Measurements from ENCODE around the gene RHBDL1.
"Not testable (repeated sequence)": the region's sequence is repeated elsewhere in the genome, so short reads cannot be mapped to it uniquely, and the experiment has no call there.

RHBDL1 gene

DNA sequence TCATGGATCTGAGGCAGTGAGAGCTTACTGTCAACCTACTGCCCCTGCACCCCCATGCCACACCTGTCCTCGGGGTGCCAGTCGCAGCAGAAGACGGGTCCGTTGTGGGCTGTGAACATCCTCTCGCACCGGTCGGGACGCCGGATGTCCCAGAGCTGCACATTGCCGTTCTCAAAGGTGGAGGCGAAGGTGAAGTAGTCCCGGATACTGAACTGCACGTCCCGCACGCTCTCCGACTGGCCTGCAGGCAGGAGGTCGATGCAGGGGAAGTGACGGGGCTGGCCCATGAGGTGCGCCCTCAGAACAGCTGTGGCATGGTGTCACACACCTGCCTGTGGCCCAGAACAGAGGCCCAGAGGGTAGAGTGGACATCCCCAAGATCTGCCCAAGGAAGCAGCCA lies 12.0 kb downstream of the RHBDL1 start:
- DNase-seq = no peak

DNA sequence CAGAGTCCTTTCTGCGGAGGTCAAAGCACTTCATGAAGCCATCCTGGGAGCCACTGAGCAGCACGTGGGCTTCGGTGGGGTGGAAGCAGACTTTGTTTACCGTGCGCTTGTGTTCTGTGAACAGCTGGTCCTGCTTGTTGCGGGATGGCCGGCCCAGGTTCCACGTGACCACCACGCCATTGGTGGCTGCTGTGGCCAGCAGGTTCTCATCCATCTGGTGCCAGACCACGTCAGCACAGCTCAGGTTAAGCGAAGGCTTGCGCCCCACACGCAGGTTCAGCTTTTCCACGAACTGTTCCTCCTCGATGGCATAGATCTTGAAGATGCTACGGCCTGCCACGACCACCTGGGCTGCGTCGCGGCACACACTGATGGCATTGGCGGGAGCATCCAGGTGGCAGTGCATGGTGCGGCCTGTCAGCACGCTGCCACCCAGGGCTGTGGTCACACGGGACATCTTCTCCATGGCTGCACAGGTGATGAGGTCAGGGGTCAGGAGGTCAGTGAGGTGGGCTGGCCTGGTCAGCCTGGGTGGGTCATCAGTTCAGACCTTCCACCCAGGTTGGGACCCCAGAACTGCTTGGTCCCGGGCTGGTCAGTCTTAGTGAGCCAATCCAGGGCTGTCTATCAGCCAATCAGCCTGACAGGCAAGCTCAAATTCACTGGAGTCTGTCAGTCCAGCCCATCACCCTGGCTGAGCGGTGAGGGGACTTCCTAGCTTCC lies 13.9 kb downstream of the RHBDL1 start:
- no peak for DNase-seq

DNA sequence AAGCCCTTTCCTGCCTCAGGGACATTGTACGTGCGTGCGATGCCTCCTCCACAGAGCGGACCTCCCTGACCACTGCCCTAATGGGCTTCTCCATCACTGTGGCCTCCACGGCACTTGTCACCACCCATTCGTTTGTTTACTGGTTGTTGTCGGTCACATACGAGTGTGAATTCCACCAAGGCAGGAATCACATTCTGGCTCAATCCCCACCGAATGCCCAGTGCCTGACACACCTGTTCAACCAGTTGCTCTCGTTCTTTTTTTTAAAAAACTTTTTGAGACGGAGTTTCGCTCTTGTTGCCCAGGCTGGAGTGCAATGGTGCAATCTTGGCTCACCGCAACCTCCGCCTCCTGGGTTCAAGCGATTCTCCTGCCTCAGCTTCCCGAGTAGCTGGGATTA lies 15.8 kb downstream of the RHBDL1 start:
- not testable (repeated sequence) for DNase-seq

DNA sequence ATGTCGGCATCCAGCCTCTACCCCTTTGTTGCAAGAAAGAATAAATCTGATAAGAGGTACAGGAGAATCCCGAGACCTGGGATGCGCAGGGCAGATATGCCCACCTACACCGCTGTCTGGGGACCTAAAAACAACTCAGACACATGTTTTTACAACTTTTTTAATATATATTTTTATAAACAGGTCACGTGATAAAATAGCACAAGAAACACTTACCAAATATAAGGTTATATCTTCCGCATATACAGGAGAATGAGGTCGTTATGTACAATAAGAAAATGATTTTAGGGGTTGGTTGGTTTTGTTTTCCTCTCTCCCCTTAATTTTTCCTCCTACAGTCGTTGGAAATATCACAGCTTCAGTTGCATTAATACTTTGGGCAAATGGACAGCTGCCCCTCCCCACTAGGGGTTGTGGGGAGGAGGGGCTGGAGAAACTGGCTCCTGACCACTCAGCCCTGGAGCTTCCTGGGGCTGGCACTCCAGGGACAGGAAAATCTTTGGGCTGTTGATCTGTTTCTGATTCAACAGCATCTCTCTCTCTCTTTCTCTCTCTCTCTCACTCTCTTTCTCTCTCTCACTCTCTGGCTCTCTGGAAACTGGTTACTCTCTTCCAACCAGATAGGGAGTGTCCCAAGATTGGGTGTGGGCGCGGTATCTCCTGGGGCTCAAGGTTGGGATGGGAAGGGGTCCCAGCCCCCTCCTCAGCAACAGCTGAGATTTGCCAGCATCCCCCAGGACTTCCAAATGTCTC lies 17.1 kb downstream of the RHBDL1 start:
- no peak for DNase-seq

DNA sequence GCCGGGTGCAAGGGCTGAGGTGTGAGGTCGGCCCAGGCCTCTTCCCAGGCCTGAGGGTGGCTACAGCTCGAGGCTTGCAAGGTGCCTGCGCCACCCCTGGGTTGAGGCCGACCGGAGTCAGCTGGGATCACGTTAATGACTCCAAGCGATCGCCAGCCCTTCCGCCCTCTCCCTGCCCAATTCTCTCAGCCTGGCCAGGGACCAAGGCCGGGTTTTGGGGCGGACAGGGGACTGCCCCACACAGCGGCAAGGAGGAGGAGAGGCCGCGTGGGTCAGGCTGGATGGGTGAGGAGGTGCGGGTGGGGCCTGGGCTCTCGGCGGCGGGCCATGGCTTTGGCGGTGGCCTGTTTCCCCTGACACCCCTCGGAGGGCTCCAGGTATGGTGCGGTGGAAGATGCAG lies 17.9 kb downstream of the RHBDL1 start:
- no peak for DNase-seq

DNA sequence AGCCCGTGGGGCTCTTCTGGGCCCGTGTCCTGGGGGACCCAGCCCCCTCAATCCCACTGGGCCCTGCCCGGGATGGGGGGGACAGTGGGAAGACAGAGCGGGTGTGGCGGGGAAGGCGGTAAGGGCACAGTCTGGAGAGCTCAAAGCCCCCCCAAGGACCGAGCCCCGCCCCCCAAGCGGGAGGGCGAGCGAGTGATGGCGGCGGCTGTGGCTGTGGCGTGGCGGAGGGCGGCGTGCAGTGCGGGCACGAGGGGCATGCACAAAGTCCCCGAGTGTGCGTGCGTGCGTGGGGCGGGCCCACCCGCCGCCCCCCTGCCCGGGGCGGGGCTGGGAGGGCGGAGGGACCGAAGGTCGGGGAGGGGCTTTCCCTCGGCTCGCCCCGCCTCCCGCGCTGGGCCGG lies 18.3 kb downstream of the RHBDL1 start:
- DNase-seq = no peak

DNA sequence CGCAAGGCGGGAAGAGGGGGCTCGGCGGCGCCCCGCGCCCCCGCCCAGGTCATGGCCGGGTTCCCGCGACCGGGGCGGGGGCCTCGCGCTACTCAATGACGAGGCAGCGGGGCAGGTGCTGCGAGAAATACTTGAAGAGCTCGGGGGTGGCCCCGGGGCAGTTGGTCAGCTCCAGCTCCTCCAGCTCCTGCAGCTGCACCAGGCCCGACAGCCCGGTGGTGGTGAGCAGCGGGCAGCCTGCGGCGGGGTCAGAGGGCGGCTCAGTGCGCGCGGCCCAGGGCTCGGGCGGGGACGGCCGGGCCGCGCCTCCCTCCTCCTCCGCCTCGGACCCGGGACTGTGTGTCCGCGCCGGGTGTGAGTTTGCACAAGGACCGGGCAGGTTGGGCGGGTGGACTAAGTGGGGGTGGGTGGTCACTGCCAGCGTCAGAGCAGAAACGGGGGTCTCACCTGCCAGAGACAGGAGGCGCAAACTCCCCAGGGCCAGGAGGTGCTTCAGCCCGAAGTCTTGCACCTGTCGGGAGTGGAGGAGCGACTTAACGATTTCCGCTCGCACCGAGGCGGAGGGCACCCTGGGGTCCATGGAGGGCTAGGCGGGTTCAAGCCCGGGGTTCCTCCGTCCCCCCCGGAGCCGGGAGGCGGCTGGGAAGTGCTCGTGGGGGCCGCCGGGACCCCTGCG lies 18.9 kb downstream of the RHBDL1 start:
- DNase-seq = no peak

DNA sequence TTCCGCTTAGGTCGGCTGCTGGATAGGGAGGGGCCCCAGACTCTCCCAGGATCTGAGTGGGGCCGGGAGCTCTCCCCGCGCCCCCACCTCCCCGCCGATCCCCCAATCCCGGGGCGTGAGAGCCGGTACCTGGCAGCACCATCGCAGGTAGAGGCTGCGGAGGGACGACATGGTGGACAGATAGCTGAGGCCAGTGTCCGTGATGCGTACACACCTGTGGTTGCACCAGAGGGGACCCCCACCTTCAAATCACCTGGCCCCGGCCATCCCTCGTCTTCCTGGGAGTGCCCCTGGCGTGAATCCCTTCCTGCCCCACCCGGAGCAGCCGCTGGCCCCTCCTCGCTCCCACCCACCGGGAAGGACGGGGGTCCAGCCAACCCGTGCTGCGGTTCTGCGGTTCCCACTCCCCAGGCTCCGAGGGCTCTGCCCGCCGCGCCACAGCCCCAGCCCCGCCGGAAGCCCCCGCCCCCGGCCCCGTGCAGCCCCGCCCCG lies 19.4 kb downstream of the RHBDL1 start:
- DNase-seq = no peak

DNA sequence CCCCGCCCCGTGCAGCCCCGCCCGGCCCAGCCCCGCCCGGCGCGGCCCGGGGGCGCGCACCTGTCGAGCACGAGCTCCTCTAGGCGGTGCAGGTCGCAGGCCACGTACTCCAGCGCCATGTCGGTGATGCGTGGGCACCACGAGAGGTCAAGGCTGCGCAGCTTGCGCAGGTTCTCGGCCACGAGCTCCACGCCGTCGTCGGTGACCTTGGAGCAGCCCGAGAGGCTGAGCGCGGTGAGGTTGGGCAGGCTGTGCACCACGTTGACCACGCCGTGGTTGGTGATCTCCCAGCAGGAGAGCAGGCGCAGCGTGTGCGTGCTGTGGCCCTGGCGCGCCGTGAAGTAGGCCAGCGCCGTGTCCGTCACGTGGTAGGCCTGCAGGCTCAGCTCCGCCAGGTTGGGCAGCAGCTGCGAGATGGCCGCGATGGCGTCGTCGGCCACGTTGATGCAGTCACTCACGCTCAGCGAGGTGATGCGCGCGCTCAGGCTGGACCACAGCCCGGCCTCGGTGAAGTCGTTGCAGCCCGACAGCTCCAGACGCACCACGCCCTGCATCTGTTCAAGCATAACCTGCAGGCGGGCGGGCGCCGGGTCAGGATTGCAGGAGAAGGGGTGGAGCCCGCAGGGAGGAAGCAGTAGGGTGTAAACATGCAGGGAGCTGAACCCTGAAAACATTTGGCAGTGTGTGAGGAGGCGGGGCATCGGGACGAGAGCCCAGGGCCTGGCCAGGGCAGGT lies 20.1 kb downstream of the RHBDL1 start:
- DNase-seq = no peak

DNA sequence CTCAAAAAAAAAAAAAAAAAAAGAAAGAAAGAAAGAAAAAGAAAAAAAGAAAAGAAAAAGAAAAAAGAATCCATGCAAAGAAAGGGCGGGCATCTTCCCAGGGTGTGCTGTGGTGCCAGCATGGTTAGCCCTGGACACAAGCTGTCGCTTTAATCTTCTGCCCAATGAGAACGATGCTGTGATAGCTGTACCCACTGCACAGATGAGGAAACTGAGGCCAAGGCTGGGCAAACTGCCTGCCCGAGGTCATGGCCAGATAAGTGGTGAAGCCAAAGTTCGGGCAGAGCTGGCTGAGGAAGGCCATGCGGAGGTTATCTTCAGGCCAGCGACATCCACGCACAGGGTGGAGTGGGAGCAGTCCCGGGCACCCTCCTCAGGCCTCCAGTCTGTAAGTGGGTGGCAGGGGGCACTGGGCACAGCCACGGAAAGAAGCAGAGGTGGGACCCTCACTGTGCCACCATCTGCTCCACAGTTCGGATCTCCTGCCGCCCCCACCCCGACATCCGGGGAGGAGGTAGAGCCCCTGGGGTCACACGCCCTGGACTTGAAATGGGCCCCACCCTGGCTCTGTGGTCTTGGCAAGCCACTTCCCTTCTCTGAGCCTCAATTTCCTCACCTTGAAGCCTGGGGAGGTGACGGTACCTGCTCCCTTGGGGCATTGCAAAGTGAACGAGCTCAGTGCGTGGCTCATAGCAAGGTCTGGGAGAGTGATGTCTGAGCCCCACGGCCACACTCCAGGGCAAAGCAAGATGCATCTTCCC lies 23.6 kb downstream of the RHBDL1 start:
- no peak for DNase-seq

DNA sequence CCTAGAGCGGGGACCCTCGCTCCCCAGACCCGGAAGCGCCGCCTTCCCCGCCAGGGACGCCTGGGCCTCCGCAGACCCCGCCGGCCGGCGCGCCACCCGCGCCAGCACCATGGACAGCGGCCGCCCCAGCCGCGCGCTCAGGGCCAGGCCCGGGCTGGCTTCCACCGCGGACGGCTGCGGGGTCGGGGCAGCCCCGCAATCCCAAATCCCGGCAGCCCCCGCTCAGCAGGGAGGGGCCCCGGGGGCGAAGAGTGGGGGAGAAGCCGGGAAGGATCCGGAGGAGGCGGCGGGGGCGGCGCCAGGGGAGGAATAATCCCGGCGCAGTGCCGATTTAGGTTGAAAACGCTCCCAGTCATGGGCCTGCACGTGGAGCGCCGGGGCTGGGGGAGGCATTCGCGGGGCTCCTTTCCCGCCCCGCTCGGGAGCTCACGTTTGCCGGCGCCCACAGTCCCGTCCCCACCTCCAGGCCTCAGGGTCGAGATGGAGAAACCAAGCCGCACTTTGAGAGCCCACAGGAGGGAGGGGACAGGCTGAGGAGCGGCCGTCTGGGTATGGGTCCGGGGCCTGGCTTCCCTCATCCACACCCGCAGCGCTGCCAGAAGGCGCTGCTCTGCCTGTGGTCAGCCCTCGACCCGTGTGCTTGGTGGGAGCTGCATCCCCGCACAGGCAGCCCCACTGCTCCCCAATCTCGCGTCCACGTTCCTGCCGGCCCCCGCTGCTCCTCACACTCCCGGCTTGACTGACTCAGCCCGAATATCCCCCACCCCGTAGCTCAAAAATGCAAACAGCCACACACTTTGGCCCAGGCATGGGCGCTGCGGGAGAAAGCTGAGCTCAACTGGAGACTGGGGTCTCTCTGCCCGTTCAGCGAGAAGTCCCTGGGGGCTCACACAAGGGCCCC lies 25.5 kb downstream of the RHBDL1 start:
- DNase-seq = no peak

DNA sequence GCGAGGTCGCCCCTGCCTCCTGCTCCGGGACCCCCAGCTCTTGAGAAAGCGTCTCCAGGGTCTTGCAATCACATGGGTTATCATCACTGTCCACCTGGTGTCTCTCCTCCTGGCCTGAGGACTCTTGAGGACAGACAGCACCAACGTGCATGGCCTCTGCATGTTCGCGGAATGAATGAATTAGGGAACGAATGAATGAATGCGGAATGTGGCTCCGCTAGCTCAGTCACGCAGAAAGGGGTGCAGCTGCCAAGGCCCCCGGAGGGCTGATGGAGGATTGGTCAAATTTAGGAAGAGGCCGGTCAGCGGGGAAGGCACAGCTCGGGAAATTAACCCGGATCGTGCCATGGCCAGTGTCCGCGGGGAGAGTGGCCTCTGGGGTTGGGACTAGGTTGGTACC lies 26.9 kb downstream of the RHBDL1 start:
- DNase-seq = no peak

DNA sequence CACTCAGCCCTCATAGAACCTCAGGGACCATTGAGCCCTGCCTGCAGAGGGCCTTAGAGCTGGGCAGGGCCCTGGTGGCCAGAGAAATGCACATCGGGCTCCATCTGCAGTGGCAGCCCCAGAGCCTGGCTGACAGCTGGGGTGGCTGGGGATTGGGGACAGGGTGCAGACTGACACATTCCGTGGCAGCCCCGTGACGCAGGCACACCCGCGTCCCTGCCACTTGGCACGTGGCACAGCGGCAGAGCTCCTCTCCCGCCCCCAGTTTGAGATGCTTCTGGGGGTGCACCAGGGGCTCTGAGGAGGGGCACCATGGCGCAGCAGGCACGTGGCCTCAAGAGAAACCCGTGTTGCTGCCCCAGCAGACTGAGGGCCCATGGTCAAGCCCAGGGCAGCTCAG lies 27.9 kb downstream of the RHBDL1 start:
- DNase-seq = no peak

DNA sequence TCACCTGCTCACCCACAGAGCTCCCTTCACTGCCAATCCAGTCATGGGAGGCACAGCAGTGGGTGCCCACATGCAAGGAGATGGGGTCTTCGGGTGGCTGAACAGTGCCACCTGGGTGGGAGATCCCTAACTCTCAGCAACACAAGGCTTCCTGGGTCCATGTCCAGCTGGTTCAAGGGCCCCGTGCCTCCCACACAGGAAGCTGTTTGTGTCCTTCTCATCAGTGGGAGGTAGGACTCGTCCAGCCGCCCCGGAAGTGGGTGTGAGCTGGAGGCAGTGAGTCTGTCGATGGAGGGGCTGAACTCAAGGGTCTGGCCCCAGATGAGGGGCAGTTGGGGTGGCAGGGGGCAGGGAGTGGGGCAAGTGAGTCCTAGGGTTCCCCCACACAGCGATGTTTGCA lies 28.6 kb downstream of the RHBDL1 start:
- no peak for DNase-seq

DNA sequence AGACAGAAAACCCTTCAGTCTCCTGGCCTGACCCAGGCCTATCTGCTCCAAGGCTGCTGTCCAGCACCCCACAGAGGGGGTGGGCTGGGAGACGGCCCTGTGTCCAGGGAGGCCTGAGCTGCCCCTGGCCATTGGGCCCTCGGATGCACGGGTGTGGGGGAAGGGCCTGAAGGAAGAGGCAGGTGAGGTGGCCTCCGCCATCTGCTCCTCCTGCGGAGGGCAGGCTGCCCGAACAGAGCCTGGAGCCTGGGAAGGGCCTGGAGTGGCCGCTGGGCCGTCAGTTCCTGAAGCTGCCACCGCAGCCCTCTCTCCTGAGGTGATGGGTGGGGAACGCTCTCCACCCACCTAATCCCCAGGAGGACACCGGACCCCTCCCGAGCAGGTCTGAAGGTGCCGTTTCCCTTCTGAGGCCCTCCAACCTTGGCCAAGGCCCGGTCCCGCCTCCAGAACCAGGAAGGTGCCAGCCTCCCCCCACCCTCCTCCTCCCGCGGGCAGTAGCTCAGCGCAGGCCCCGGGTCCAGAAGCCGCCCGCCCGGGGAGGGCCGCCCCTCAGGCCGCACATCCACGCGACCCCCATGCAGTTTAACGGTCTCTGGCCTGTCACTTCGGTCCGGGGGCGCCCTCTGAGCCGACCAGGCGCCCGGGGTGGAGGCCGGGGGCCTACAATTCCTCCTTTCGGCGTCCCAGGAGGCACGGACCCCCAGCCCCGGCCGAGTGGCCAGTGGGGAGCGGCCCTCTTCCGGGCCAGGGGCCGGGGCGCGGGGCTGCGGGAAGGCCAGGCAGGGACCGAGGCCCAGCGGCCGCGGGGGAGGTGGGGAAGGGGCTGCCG lies 29.3 kb downstream of the RHBDL1 start:
- no peak for DNase-seq

DNA sequence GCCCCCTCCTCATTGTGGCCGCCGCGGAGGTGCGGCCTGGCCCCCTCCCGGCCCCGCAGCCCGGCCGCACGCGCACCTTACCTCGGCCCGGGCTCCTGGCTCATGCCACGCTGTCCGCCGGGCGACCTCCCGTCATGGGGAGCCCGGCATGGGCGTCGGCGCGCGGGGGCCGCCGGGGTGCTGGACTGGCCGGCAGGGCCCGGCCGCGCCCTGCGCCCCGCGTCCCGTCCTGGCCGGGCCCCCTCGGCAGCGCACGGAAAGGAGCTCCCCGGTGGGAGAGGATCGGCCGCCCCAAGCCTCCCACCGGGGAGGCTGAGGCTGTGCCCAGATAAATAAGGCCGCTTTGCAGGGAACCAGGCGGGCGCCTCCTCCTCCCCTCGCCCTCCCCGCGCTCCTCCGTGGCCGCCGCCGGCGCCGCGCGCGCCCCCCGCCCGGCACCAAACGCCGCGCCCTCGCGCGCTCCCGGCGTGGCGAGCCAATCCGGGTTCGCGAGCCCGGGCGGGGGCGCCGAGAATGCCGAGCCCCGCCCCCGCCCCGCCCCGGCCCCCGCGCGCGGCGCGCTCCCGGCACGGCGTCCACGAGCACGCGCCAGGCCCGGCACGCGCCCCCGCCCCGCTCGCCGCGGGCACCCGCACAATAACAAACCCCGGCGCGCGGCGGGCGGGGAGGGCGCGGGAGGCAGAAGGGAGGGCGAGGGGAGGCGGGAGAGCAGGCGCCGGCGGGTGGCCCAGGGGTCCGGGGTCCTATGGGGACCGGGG lies 30.1 kb downstream of the RHBDL1 start, which contains the start of gene FBXL16:
TSS of gene FBXL16 (minus strand) at position 371 of the 758 bp plus-strand sequence. CDS start 8,396 bp downstream, outside the sequence.
- DNase-seq = peak in 1 of 2 experiments; percentile 87

DNA sequence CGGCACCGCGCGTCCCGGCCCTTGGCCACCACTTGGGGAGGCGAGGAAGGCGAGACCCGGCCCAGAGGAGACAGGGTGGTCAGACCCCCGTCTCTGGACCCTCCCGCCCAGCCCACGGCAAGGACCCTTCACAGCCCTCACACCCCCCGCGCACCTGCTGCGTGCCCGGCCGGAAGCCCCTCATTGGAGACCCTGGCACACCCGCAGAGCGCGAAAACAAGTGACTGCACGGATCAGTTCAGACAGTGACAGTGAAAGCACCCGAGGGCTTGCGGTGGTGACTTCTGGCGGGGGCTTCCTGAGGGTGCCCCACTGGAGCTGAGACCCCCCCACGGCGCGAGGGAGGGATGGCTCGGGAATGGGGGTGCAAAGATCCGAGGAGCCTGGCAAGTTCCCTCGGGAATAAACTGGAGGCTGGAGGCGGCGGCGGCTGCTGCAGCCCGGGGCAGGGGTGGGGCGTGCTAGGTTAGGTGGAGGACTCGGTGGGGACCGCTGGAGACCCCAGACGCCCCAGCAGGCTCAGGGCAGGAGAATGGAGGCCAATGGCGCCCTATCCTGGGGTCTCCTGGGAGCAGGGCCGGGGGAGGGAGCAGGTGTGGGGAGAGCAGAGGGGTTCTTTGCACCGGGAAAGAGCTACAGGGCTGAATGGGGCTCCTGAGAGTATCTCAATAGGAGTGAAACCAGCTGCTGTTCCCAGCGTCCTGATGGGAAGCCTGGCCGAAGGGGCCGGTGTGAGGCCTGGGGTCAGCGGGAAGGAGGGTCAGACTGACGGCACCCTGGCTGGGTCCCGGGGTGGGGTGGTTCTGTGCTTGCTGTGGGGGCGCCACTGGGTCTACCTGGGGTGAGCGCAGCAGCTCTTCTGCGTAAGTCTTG lies 31.0 kb downstream of the RHBDL1 start:
- no peak for DNase-seq

DNA sequence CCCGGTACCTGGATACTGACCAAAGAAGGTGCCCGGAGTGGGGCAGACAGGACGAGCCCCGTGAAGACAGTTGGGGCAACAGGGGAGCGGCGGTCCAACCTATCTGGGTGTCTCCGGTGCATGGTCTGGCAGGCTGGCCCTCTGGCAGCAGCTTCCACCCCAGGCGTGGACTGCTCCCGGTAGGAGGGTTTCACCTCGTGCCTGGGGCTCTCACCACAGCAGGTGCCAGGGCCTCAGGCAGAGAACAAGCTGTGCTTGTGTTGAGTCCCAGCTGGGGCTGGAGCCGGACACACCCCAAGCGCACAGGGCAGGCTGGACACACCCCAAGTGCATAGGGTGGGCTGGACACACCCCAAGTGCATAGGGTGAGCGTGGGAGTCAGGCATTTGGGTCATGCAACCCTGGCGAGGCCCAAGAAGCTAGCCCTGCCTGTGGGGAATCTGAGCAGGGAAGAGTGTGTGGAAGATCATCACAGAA lies 31.6 kb downstream of the RHBDL1 start:
- DNase-seq = no peak

Data from NCI-H446 (cell line).